Activated T-cell treated with anti-CD3 and anti-CD28 coated beads, Interleukin-2, amount 50 U/mL, for 72 hours (primary cell): ENCODE results near the gene TNPO1. TPM values are rescaled to one million over a fixed set of nuclear protein-coding genes. Genes with fewer than 3 reads are reported as not detected.
"Not testable (repeated sequence)": the region's sequence is repeated elsewhere in the genome, so short reads cannot be mapped to it uniquely, and the experiment has no call there.

Experiments
- ATAC-seq, 2 donors: fragments of 150-1000 bp; cut with Tn5 transposase; replicated peaks in 1 of 2; 2 replicates each; pipeline ENCODE4 v1.10.0; 2021; ENCODE audit warnings: moderate library complexity in 2 of 2, mild to moderate bottlenecking in 1 of 2
- DNase-seq, 2 donors: peaks; one replicate each; pipeline ENCODE4 v3.0.0; 2021 to 2022; ENCODE audit warnings: mixed read lengths in 1 of 2
- H3K27ac Mint-ChIP-seq: one replicate; pipeline ENCODE4 v1.8.0; 2022; ENCODE audit warnings: mild to moderate bottlenecking, moderate library complexity, mixed read lengths
- H3K27me3 Mint-ChIP-seq: one replicate; pipeline ENCODE4 v1.8.0; 2022; ENCODE audit warnings: low read depth, mixed read lengths
- H3K36me3 Mint-ChIP-seq, 2 donors: one replicate each; pipeline ENCODE4 v1.8.0; 2022; ENCODE audit warnings: mixed read lengths in 2 of 2, mild to moderate bottlenecking in 1 of 2; ENCODE audit not compliant: insufficient read depth in 2 of 2
- H3K4me1 Mint-ChIP-seq: one replicate; pipeline ENCODE4 v1.8.0; 2022; ENCODE audit warnings: low read depth, mixed read lengths
- H3K4me3 Mint-ChIP-seq, 2 donors: one replicate each; pipeline ENCODE4 v1.8.0; 2022; ENCODE audit warnings: mild to moderate bottlenecking in 2 of 2, mixed read lengths in 2 of 2, moderate library complexity in 2 of 2
- H3K9me3 Mint-ChIP-seq, 2 donors: one replicate each; pipeline ENCODE4 v1.8.0; 2022; ENCODE audit warnings: mixed read lengths in 2 of 2
- total RNA-seq, 2 donors: library from RNA; stranded (reverse); gene quantifications; one replicate each; pipeline ENCODE4 v1.2.3, GENCODE V29; 2022

Gene TNPO1
- total RNA-seq, 2 donors from 2014 or later = 92.6 to 114 TPM

GRCh38 chr5:72925336-72926010, 109.0 kb downstream of the TNPO1 start:
- Mint-ChIP-seq H3K27ac (no peak overlapping the region), H3K4me1 (no peaks in the 10 kb centered on the region), H3K9me3 (no peaks in the 10 kb centered on the region), H3K36me3 (no peaks in the 10 kb centered on the region), H3K27me3 (peaks cover 23% of the 10 kb centered on the region), H3K4me3 (no peak overlapping the region)
- ATAC-seq (peak in 1 of 2 donors; percentile 15), DNase-seq (no peak)

- not testable (repeated sequence) for DNase-seq, H3K9me3 Mint-ChIP-seq, H3K4me1 Mint-ChIP-seq, ATAC-seq, H3K27ac Mint-ChIP-seq, H3K4me3 Mint-ChIP-seq, H3K36me3 Mint-ChIP-seq
- H3K27me3 Mint-ChIP-seq = peaks cover 43% of the 10 kb centered on the region
These were observed 116.2 kb downstream of the TNPO1 start for GRCh38 chr5:72932686-72933085.

- not testable (repeated sequence) for H3K9me3 Mint-ChIP-seq, H3K27ac Mint-ChIP-seq, DNase-seq, H3K4me3 Mint-ChIP-seq, ATAC-seq, H3K4me1 Mint-ChIP-seq, H3K36me3 Mint-ChIP-seq
- peaks cover 54% of the 10 kb centered on the region for H3K27me3 Mint-ChIP-seq
These were observed 118.7 kb downstream of the TNPO1 start for GRCh38 chr5:72934953-72935725.

GRCh38 chr5:72936893-72937292, 120.4 kb downstream of the TNPO1 start:
- Mint-ChIP-seq H3K4me1 (no peaks in the 10 kb centered on the region), H3K27ac (no peak overlapping the region), H3K9me3 (peaks cover 0 to 2% of the 10 kb centered on the region in 2 donors), H3K27me3 (peaks cover 60% of the 10 kb centered on the region), H3K4me3 (no peak overlapping the region), H3K36me3 (no peaks in the 10 kb centered on the region)
- no peak for ATAC-seq
- no peak for DNase-seq

GRCh38 chr5:72937517-72938061, 121.1 kb downstream of the TNPO1 start:
- Mint-ChIP-seq H3K9me3 (peaks cover 0 to 2% of the 10 kb centered on the region in 2 donors), H3K4me3 (no peak overlapping the region), H3K4me1 (no peaks in the 10 kb centered on the region), H3K27me3 (peaks cover 58% of the 10 kb centered on the region), H3K27ac (no peak overlapping the region), H3K36me3 (no peaks in the 10 kb centered on the region)
- no peak for DNase-seq
- ATAC-seq = no peak

- ATAC-seq = no peak
These were observed 121.7 kb downstream of the TNPO1 start for GRCh38 chr5:72938206-72938605.

GRCh38 chr5:72940082-72940481, 123.6 kb downstream of the TNPO1 start:
- Mint-ChIP-seq H3K27ac (no peak overlapping the region), H3K27me3 (peaks cover 44% of the 10 kb centered on the region), H3K4me1 (no peaks in the 10 kb centered on the region), H3K9me3 (no peaks in the 10 kb centered on the region), H3K4me3 (no peak overlapping the region), H3K36me3 (no peaks in the 10 kb centered on the region)
- ATAC-seq (no peak), DNase-seq (no peak)

More at GRCh38 chr5:72938206-72938605, 121.7 kb downstream of the TNPO1 start:
- no peaks in the 10 kb centered on the region for H3K36me3 Mint-ChIP-seq
- peaks cover 52% of the 10 kb centered on the region for H3K27me3 Mint-ChIP-seq
- no peaks in the 10 kb centered on the region for H3K4me1 Mint-ChIP-seq
- no peak for DNase-seq
- no peak overlapping the region for H3K4me3 Mint-ChIP-seq
- no peaks in the 10 kb centered on the region for H3K9me3 Mint-ChIP-seq
- no peak overlapping the region for H3K27ac Mint-ChIP-seq

- DNase-seq (no peak), ATAC-seq (no peak)
- Mint-ChIP-seq H3K27me3 (peaks cover 45% of the 10 kb centered on the region), H3K36me3 (no peaks in the 10 kb centered on the region), H3K4me1 (no peaks in the 10 kb centered on the region), H3K27ac (no peak overlapping the region), H3K4me3 (no peak overlapping the region), H3K9me3 (no peaks in the 10 kb centered on the region)
These were observed 126.8 kb downstream of the TNPO1 start for GRCh38 chr5:72943307-72943706.

- ATAC-seq = no peak
- no peaks in the 10 kb centered on the region for H3K4me1 Mint-ChIP-seq
- H3K36me3 Mint-ChIP-seq = no peaks in the 10 kb centered on the region
- H3K27ac Mint-ChIP-seq = no peak overlapping the region
- no peak overlapping the region for H3K4me3 Mint-ChIP-seq
- H3K27me3 Mint-ChIP-seq = peaks cover 24% of the 10 kb centered on the region
- no peaks in the 10 kb centered on the region for H3K9me3 Mint-ChIP-seq
- no peak for DNase-seq
These were observed 131.0 kb downstream of the TNPO1 start for GRCh38 chr5:72947498-72947897.

GRCh38 chr5:72949481-72949880, 133.0 kb downstream of the TNPO1 start:
- no peaks in the 10 kb centered on the region for H3K9me3 Mint-ChIP-seq
- H3K27ac Mint-ChIP-seq = no peak overlapping the region
- no peaks in the 10 kb centered on the region for H3K4me1 Mint-ChIP-seq
- H3K36me3 Mint-ChIP-seq = no peaks in the 10 kb centered on the region
- ATAC-seq (no peak), DNase-seq (no peak)
- no peak overlapping the region for H3K4me3 Mint-ChIP-seq
- H3K27me3 Mint-ChIP-seq = peaks cover 34% of the 10 kb centered on the region

GRCh38 chr5:72951671-72952468, 135.4 kb downstream of the TNPO1 start:
- no peak for DNase-seq
- H3K9me3 Mint-ChIP-seq = no peaks in the 10 kb centered on the region
- H3K4me1 Mint-ChIP-seq = peaks cover 15% of the 10 kb centered on the region
- H3K27ac Mint-ChIP-seq = no peak overlapping the region
- no peak for ATAC-seq
- no peak overlapping the region for H3K4me3 Mint-ChIP-seq
- peaks cover 44% of the 10 kb centered on the region for H3K27me3 Mint-ChIP-seq
- peaks cover 3% of the 10 kb centered on the region in 2 donors for H3K36me3 Mint-ChIP-seq

GRCh38 chr5:72954389-72954788, 137.9 kb downstream of the TNPO1 start:
- H3K27me3 Mint-ChIP-seq = peaks cover 52% of the 10 kb centered on the region
- peak overlapping the region in 1 of 2 donors; percentile 97 for H3K4me3 Mint-ChIP-seq
- H3K9me3 Mint-ChIP-seq = no peaks in the 10 kb centered on the region
- peak overlapping the region; percentile 13 for H3K27ac Mint-ChIP-seq
- no peak for ATAC-seq
- no peak for DNase-seq
- H3K36me3 Mint-ChIP-seq = peaks cover 3% of the 10 kb centered on the region in 2 donors
- peaks cover 20% of the 10 kb centered on the region for H3K4me1 Mint-ChIP-seq
